CD4-positive, alpha-beta T cell (primary cell): ENCODE measurements around the gene USP6NL. TPM values are rescaled to one million over a fixed set of nuclear protein-coding genes. Genes with fewer than 3 reads are reported as not detected.

Experiments
- ATAC-seq: fragments of 200-7000 bp; cut with Tn5 transposase; one replicate; pipeline ENCODE4 v1.10.0; 2022; ENCODE audit warnings: mild to moderate bottlenecking; ENCODE audit not compliant: poor library complexity
- CTCF ChIA-PET: fragments of 350-600 bp; sonication (Branson Sonifier 250); formaldehyde crosslinking; loops from one replicate; lab custom pipeline; 2021; ENCODE audit warnings: antibody characterized with exemption, inconsistent platforms; lab: Charles Lee
- POLR2A ChIA-PET: fragments of 350-600 bp; sonication (Branson Sonifier 250); formaldehyde crosslinking; loops from one replicate; lab custom pipeline; 2021; ENCODE audit warnings: antibody characterized with exemption, inconsistent platforms; lab: Charles Lee
- DNase-seq, 14 experiments: peaks; one replicate each; pipeline ENCODE4 v3.0.0-alpha.2; 2013 to 2020; ENCODE audit warnings: mixed read lengths in 2 of 14
- H3K27ac ChIP-seq, 2 donors: one replicate each; pipeline versions ENCODE4 v1.5.1 to v1.7.0; 2013; ENCODE audit warnings: low read length in 2 of 2, low read depth in 1 of 2, mild to moderate bottlenecking in 1 of 2
- H3K27me3 ChIP-seq, 2 experiments: 1 replicate in 1 of 2; 2 replicates in 1 of 2; pipeline versions ENCODE4 v1.6.1 to v1.7.0; 2013; ENCODE audit warnings: low read length in 2 of 2, control low read depth in 1 of 2, mild to moderate bottlenecking in 1 of 2, moderate library complexity in 1 of 2; ENCODE audit not compliant: insufficient read depth in 2 of 2, control insufficient read depth in 1 of 2
- H3K36me3 ChIP-seq: one replicate; pipeline ENCODE4 v1.6.1; 2013; ENCODE audit warnings: low read length, control low read depth; ENCODE audit not compliant: insufficient read depth
- H3K4me1 ChIP-seq: one replicate; pipeline ENCODE4 v1.6.1; 2013; ENCODE audit warnings: low read length, control low read depth; ENCODE audit not compliant: insufficient read depth
- H3K4me3 ChIP-seq: one replicate; pipeline ENCODE4 v1.5.1; 2013; ENCODE audit warnings: mild to moderate bottlenecking, low read length, moderate library complexity
- H3K9me3 ChIP-seq, 2 experiments: 1 replicate in 1 of 2; 2 replicates in 1 of 2; pipeline versions ENCODE4 v1.6.1 to v1.7.0; 2013; ENCODE audit warnings: low read length in 2 of 2, mild to moderate bottlenecking in 2 of 2, control low read depth in 1 of 2, moderate library complexity in 1 of 2; ENCODE audit not compliant: control insufficient read depth in 1 of 2, insufficient read depth in 1 of 2
- H3K27ac Mint-ChIP-seq: one replicate; pipeline ENCODE4 v1.8.0; 2020; ENCODE audit warnings: mixed read lengths
- H3K27me3 Mint-ChIP-seq: one replicate; pipeline ENCODE4 v1.8.0; 2021; ENCODE audit warnings: mixed read lengths
- H3K36me3 Mint-ChIP-seq: one replicate; pipeline ENCODE4 v1.8.0; 2021; ENCODE audit warnings: low read depth, mixed read lengths
- H3K4me1 Mint-ChIP-seq: one replicate; pipeline ENCODE4 v1.8.0; 2021; ENCODE audit warnings: low read depth, mixed read lengths
- H3K4me3 Mint-ChIP-seq: one replicate; pipeline ENCODE4 v1.8.0; 2020; ENCODE audit warnings: mild to moderate bottlenecking, mixed read lengths
- H3K9me3 Mint-ChIP-seq: one replicate; pipeline ENCODE4 v1.8.0; 2020; ENCODE audit warnings: mixed read lengths
- CTCF ChIP-seq: fragments of 200-600 bp; IDR thresholded peaks from one replicate; pipeline ENCODE4 v1.8.0; 2022; ENCODE audit warnings: antibody characterized with exemption, mild to moderate bottlenecking
- intact Hi-C, 2 experiments: fragments of 100-400 bp; cut with DNase I in 1 of 2; cut with micrococcal nuclease in 1 of 2; formaldehyde crosslinking; loops; one replicate each; pipeline versions ENCODE4 v1.15.1 to v1.9.0; 2023 to 2025; cut with DNase I, micrococcal nuclease
- total RNA-seq, 174 experiments: library from RNA in 2 of 174; stranded (reverse) in 2 of 174; gene quantifications; one replicate each; pipeline ENCODE4 v1.2.3 and lab custom pipeline; 2021 to 2026

Gene USP6NL
- total RNA-seq, 2 experiments from 2014 or later = 5.2 to 5.6 TPM

GRCh38 chr10:11578802-11579255 is 32.6 kb downstream of the USP6NL start:
- Histone ChIP-seq H3K4me3 (no peak overlapping the region), H3K4me1 (no peaks in the 10 kb centered on the region), H3K27me3 (no peaks in the 10 kb centered on the region), H3K36me3 (no peaks in the 10 kb centered on the region), H3K27ac (no peak overlapping the region), H3K9me3 (peaks cover 0 to 5% of the 10 kb centered on the region in 2 experiments)
- H3K27me3 Mint-ChIP-seq = no peaks in the 10 kb centered on the region
- H3K9me3 Mint-ChIP-seq = no peaks in the 10 kb centered on the region
- H3K4me3 Mint-ChIP-seq = no peak overlapping the region
- no peaks in the 10 kb centered on the region for H3K36me3 Mint-ChIP-seq
- H3K4me1 Mint-ChIP-seq = peaks cover 29% of the 10 kb centered on the region
- CTCF ChIA-PET = interaction anchor here (1.1 kb wide), 1 partner anchor 10 kb away, joined by 3 read pairs; no protein-coding TSS in a partner anchor
- H3K27ac Mint-ChIP-seq = no peak overlapping the region
- intact Hi-C loops = no loop called here
- POLR2A ChIA-PET = interaction anchor here (0.5 kb wide), 1 partner anchor 27 kb away, joined by 3 read pairs; no protein-coding TSS in a partner anchor
- DNase-seq (no peak), ATAC-seq (no peak)
- TF ChIP-seq CTCF = no peak

DNA sequence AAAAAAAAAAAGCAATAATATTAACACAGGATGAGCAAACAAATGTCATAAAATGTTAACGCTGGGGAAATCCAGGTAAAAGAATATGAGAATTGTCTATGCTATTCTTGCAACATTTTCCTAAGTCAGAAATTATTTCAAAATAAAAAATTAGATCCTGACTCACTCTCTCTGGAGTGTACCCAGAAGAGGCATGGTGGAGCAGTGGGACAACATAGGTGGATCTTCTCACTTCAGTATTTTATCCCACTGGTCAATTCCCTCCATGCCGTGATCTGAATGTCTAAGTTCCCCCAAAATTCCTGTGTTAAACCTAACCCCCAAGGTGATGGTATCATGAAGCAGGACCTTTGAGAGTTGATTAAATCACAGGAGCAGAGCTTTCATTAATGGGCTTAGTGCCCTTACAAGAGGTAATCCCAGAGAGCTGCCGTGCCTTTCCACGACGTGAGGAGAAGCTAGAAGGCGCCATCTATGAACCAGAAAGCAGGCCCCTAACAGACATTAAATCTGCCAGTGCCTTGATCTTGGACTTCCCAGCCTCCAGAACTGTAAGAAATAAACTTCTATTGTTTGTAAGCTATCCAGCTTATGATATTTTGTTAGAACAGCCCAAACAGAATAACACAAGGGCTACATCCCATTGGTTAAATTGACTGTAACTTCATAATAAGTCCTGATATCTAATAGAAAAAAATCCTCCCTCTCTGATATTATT is 35.2 kb downstream of the USP6NL start:
- Histone ChIP-seq H3K27ac (no peak overlapping the region), H3K27me3 (no peaks in the 10 kb centered on the region), H3K36me3 (no peaks in the 10 kb centered on the region), H3K4me3 (no peak overlapping the region), H3K9me3 (peaks cover 0 to 5% of the 10 kb centered on the region in 2 experiments), H3K4me1 (no peaks in the 10 kb centered on the region)
- no peak for ATAC-seq
- Mint-ChIP-seq H3K27me3 (no peaks in the 10 kb centered on the region), H3K4me3 (no peak overlapping the region), H3K27ac (no peak overlapping the region), H3K36me3 (no peaks in the 10 kb centered on the region), H3K9me3 (no peaks in the 10 kb centered on the region), H3K4me1 (peaks cover 32% of the 10 kb centered on the region)
- no peak for DNase-seq
- CTCF ChIA-PET = interaction anchor here (1.2 kb wide), 1 partner anchor 11 kb away, joined by 3 read pairs; no protein-coding TSS in a partner anchor
- intact Hi-C loops = no loop called here
- POLR2A ChIA-PET = no interaction called here
- no peak for TF ChIP-seq CTCF

GRCh38 chr10:11573497-11573896 is 38.0 kb downstream of the USP6NL start:
- TF ChIP-seq CTCF = no peak
- H3K9me3 Mint-ChIP-seq = peaks cover 2% of the 10 kb centered on the region
- DNase-seq = peak in 2 of 14 experiments; percentile 25 to 27
- ChIA-PET POLR2A (interaction anchor here (1.2 to 1.4 kb wide), 2 partner anchors 14 to 19 kb away, joined by 3 read pairs; no protein-coding TSS in a partner anchor), CTCF (no interaction called here)
- no peak overlapping the region for H3K4me3 Mint-ChIP-seq
- peaks cover 14% of the 10 kb centered on the region for H3K4me1 Mint-ChIP-seq
- ATAC-seq = no peak
- no peaks in the 10 kb centered on the region for H3K27me3 Mint-ChIP-seq
- no peak overlapping the region for H3K27ac ChIP-seq
- peaks cover 0 to 5% of the 10 kb centered on the region in 2 experiments for H3K9me3 ChIP-seq
- H3K4me1 ChIP-seq = no peaks in the 10 kb centered on the region
- no peak overlapping the region for H3K4me3 ChIP-seq
- no peaks in the 10 kb centered on the region for H3K36me3 Mint-ChIP-seq
- H3K27ac Mint-ChIP-seq = no peak overlapping the region
- intact Hi-C loops = no loop called here
- H3K36me3 ChIP-seq = no peaks in the 10 kb centered on the region
- H3K27me3 ChIP-seq = no peaks in the 10 kb centered on the region
